Upper lobe of left lung (tissue), 6 donors: Measurements from ENCODE around the gene TNS1. TPM values are rescaled to one million over a fixed set of nuclear protein-coding genes. Genes with fewer than 3 reads are reported as not detected.
A peak's percentile ranks its signal among the peaks of the same experiment; 100 is the strongest.

Source experiments
- ATAC-seq, 2 donors: fragments of 200-7000 bp; cut with Tn5 transposase; one replicate each; pipeline ENCODE4 v1.9.1; 2022; ENCODE audit warnings: mild to moderate bottlenecking in 2 of 2, moderate library complexity in 2 of 2; ENCODE audit not compliant: low FRiP score in 2 of 2
- DNase-seq, 2 donors: peaks; one replicate each; pipeline ENCODE4 v3.0.0-alpha.2; 2019 to 2020
- H3K27ac ChIP-seq, 4 donors: fragments of 200-600 bp; sonication (generic); one replicate each; pipeline ENCODE4 v1.5.1; 2016 to 2019
- H3K27me3 ChIP-seq, 4 donors: fragments of 200-600 bp; sonication (generic); one replicate each; pipeline ENCODE4 v1.5.1; 2017 to 2019
- H3K36me3 ChIP-seq, 4 donors: fragments of 200-600 bp; sonication (generic); one replicate each; pipeline ENCODE4 v1.5.1; 2016 to 2019
- H3K4me1 ChIP-seq, 4 donors: fragments of 200-600 bp; sonication (generic); one replicate each; pipeline ENCODE4 v1.5.1; 2018 to 2019
- H3K4me3 ChIP-seq, 4 donors: fragments of 200-600 bp; sonication (generic); one replicate each; pipeline ENCODE4 v1.5.1; 2017 to 2019; ENCODE audit warnings: mild to moderate bottlenecking in 2 of 4, moderate library complexity in 1 of 4
- H3K9me3 ChIP-seq, 4 donors: fragments of 200-600 bp; sonication (generic); one replicate each; pipeline ENCODE4 v1.5.1; 2018 to 2019
- EP300 ChIP-seq, 4 donors: sonication (generic); formaldehyde crosslinking; IDR thresholded peaks; one replicate each; pipeline ENCODE4 v1.5.1; 2017; ENCODE audit warnings: antibody characterized with exemption in 4 of 4, control low read depth in 2 of 4
- POLR2A ChIP-seq, 4 donors: fragments of 450-650 bp; IDR thresholded peaks; one replicate each; pipeline ENCODE4 v1.5.1; 2016 to 2017; ENCODE audit warnings: antibody characterized with exemption in 4 of 4, mild to moderate bottlenecking in 2 of 4
- POLR2AphosphoS5 ChIP-seq, 2 donors: sonication (generic); formaldehyde crosslinking; IDR thresholded peaks; one replicate each; pipeline ENCODE4 v1.5.1; 2017; ENCODE audit warnings: antibody characterized with exemption in 2 of 2
- WGBS, 2 donors: methylation state at CpG; one replicate each; pipeline ENCODE4 v1.1.5; 2017 to 2018; 5-methylcytosine and 5-hydroxymethylcytosine counted together
- total RNA-seq, 6 donors: library from RNA; depleted of rRNA in 4 of 6; stranded (reverse); fragments of >200 nt in 4 of 6; gene quantifications; one replicate each; pipeline versions ENCODE4 v1.1.0 to v1.2.1, GENCODE V29; 2016 to 2021
- TF ChIP-seq, protein P1 (sequence below), 6 experiments: fragments of 450-650 bp in 4 of 6; fragments of 200-600 bp in 2 of 6; sonication (generic) in 2 of 6; IDR thresholded peaks; one replicate each; pipeline ENCODE4 v1.5.1; 2016 to 2019; ENCODE audit warnings: antibody characterized with exemption in 6 of 6
- donor health status: DM: no; HTN: no; CAD: no; lungs with moderate emphysema.
- donor health status: DM: no; HTN: yes; CAD: no; lungs with severe emphysema.

Gene TNS1
- total RNA-seq, 6 donors from 2014 or later = 325 to 1,095 (median 550) TPM

DNA sequence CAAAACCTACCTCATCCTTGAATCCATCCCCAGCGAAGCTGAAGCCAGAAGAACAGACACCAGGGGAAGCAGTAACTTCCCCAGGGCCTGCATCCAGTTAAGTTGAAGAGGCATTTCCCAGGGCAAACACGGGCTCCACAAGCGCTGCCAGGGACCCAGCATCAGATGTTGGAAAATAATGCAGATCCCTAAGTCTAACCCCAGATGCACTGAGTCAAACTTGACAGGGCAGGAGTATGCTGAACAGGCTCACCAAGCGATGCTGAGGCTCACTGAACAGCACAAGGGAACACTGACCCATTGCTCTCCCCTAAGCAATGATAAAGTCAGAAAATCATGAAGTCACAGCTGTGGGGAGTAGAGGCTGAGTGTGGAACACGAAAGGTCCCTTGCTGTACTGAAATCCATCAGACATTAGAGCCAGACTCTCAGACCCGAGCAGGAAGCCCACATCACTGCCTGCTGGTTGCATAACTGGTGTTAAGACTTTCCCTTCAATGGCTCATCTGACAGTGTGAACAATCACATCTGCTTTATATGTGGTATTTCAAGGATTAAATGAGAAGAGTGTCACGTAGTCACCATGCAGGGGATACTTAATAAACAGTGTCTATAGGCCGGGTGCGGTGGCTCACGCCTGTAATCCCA, 36.2 kb downstream of the TNS1 start:
- TF ChIP-seq EP300 (IDR thresholded peaks at IDR 0.05) (no peak), POLR2A (IDR thresholded peaks at IDR 0.05) (no peak), POLR2AphosphoS5 (IDR thresholded peaks at IDR 0.05) (no peak)
- TF ChIP-seq, protein P1, sequence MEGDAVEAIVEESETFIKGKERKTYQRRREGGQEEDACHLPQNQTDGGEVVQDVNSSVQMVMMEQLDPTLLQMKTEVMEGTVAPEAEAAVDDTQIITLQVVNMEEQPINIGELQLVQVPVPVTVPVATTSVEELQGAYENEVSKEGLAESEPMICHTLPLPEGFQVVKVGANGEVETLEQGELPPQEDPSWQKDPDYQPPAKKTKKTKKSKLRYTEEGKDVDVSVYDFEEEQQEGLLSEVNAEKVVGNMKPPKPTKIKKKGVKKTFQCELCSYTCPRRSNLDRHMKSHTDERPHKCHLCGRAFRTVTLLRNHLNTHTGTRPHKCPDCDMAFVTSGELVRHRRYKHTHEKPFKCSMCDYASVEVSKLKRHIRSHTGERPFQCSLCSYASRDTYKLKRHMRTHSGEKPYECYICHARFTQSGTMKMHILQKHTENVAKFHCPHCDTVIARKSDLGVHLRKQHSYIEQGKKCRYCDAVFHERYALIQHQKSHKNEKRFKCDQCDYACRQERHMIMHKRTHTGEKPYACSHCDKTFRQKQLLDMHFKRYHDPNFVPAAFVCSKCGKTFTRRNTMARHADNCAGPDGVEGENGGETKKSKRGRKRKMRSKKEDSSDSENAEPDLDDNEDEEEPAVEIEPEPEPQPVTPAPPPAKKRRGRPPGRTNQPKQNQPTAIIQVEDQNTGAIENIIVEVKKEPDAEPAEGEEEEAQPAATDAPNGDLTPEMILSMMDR (IDR thresholded peaks at IDR 0.05) = no peak
- DNase-seq (peak in 1 of 2 donors; percentile 19), ATAC-seq (no peak)
- Histone ChIP-seq H3K36me3 (no peaks in the 10 kb centered on the region), H3K4me1 (peaks cover 21 to 28% (median 25%) of the 10 kb centered on the region in 4 donors), H3K27me3 (no peaks in the 10 kb centered on the region), H3K27ac (peak overlapping the region in 2 of 4 donors; percentile 10 to 33), H3K9me3 (no peaks in the 10 kb centered on the region), H3K4me3 (no peak overlapping the region)
- 75 to 77% methylated on average over 10 of the region's 10 CpGs for WGBS, 2 donors

DNA sequence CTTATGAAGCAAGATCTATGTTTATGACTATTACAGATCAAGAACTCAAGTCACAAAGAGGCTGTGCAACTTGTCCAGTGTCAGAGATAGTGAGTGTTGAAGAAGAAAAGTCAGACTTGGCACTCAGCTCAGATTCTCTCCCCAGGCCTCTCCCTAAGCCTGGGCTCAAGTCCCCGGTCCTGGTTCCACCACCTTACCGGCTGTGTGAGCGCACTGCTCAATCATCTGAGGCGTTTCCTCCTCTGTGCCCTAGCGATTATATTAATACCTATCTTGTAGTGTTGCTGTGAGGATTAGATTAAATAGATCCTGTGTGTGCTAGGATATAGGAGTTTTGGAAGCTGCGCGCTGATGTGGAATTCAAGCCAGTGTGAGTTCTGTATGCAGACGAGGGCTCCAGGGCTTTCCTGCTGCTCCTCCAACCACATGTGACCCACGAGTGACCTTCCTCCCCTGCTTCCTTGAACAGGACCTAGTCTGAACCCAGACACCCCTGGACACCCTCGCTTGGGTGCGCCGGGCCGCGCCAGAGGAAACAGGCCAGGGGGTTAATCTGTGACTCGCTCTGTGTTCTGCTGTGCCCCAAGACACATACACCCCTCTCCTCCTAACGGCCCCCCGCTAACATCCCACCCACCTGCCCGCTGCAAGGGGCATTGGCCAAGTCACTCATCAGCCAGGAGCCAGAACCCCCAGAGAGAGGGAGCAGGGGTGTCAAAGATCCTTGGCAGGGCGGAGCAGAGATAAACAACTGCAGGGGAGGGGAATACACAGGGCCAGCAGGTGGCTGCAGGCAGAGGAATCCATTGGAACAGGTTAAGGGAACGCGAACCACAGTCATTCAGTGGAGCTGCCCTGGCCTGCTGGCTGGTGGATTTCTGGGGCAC, 38.3 kb downstream of the TNS1 start:
- H3K4me1 ChIP-seq = peaks cover 27 to 38% (median 29%) of the 10 kb centered on the region in 4 donors
- 54 to 70% methylated on average over 15 to 21 of the region's 21 CpGs for WGBS, 2 donors
- H3K4me3 ChIP-seq = no peak overlapping the region

GRCh38 chr2:217960351-217960750, 42.4 kb downstream of the TNS1 start:
- DNase-seq (no peak), ATAC-seq (no peak)
- Histone ChIP-seq H3K4me3 (no peak overlapping the region), H3K27ac (no peak overlapping the region), H3K4me1 (peaks cover 16 to 27% (median 25%) of the 10 kb centered on the region in 4 donors), H3K36me3 (no peaks in the 10 kb centered on the region), H3K27me3 (no peaks in the 10 kb centered on the region), H3K9me3 (no peaks in the 10 kb centered on the region)
- TF ChIP-seq EP300 (IDR thresholded peaks at IDR 0.05) (no peak), POLR2A (IDR thresholded peaks at IDR 0.05) (no peak), POLR2AphosphoS5 (IDR thresholded peaks at IDR 0.05) (no peak)
- TF ChIP-seq, protein P1 (IDR thresholded peaks at IDR 0.05) = no peak
- 83 to 93% methylated on average over 4 of the region's 4 CpGs for WGBS, 2 donors

More for the DNA sequence above, 38.3 kb downstream of the TNS1 start:
- DNase-seq (peak in 1 of 2 donors; percentile 76), ATAC-seq (no peak)
- Histone ChIP-seq H3K36me3 (no peaks in the 10 kb centered on the region), H3K27ac (peak overlapping the region; percentile 11 to 80 (median 62)), H3K9me3 (no peaks in the 10 kb centered on the region), H3K27me3 (no peaks in the 10 kb centered on the region)
- no peak for TF ChIP-seq POLR2A (IDR thresholded peaks at IDR 0.05)
- TF ChIP-seq EP300 (IDR thresholded peaks at IDR 0.05) = no peak
- TF ChIP-seq, protein P1 (IDR thresholded peaks at IDR 0.05) = no peak
- no peak for TF ChIP-seq POLR2AphosphoS5 (IDR thresholded peaks at IDR 0.05)

GRCh38 chr2:217959723-217960122, 43.1 kb downstream of the TNS1 start:
- no peaks in the 10 kb centered on the region for H3K36me3 ChIP-seq
- WGBS, 2 donors = 66 to 70% methylated on average over 8 of the region's 8 CpGs

More at GRCh38 chr2:217959723-217960122, 43.1 kb downstream of the TNS1 start:
- peaks cover 16 to 25% (median 24%) of the 10 kb centered on the region in 4 donors for H3K4me1 ChIP-seq
- DNase-seq (no peak), ATAC-seq (no peak)
- no peaks in the 10 kb centered on the region for H3K27me3 ChIP-seq
- no peak overlapping the region for H3K27ac ChIP-seq
- no peaks in the 10 kb centered on the region for H3K9me3 ChIP-seq
- H3K4me3 ChIP-seq = no peak overlapping the region
- TF ChIP-seq POLR2AphosphoS5 (IDR thresholded peaks at IDR 0.05) (no peak), EP300 (IDR thresholded peaks at IDR 0.05) (no peak), POLR2A (IDR thresholded peaks at IDR 0.05) (no peak)
- TF ChIP-seq, protein P1 (IDR thresholded peaks at IDR 0.05) = no peak
